ENCODE measurements around the gene HTT.
"Not testable (repeated sequence)": the region's sequence is repeated elsewhere in the genome, so short reads cannot be mapped to it uniquely, and the experiment has no call there.

The HTT gene

GRCh38 chr4:3085948-3086670 is 11.6 kb downstream of the HTT start:
- DNase-seq: no peak

DNA sequence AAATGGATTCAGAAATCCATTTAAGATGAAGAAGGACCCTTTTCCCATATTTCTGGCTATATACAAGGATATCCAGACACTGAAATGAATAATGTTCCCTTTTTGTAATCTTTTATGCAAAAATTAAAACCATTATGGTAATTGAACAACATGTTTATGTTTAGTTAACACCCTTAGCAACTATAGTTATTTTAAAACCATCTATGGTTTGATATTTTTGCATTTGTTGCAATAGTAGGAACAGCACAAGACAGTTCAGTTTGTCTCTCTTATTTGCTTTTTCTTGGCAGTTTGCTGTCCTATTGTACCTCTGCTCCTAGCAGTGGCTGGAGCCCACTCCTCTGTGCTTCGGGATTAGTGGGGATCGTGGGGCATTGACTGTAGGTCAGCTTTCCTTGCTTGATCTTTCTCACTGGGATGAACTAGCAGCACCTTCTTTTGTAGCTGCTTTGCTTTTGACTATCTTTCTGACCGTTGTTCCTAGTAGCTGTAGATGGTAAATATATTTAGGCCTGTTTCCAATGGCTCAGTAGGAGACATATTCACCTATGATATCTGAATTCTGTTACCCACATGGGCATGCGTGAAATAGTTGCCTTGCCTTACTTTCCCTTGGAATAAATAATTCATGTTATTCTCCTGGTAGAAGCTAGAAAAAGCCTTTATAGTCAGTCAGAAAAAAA is 12.8 kb downstream of the HTT start:
- DNase-seq: no peak

DNA sequence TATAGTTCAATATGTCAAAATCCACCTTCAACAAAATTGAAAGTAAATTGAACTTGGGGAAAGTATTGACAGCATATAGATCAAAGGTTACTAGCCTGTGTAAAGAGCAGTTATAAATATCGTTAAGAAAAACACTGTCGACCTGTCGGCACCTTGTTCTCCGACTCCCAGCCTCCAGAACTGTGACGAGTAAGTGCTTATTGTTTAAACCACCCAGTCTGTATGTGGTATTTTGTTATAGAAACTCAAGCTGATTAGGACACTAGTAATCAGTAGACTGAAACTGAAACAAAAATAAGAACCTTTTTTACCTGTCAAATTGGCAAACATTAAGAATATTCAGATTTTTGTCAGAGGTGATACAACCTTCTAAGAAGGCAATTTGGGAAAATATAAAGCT is 17.0 kb downstream of the HTT start:
- no peak for DNase-seq

DNA sequence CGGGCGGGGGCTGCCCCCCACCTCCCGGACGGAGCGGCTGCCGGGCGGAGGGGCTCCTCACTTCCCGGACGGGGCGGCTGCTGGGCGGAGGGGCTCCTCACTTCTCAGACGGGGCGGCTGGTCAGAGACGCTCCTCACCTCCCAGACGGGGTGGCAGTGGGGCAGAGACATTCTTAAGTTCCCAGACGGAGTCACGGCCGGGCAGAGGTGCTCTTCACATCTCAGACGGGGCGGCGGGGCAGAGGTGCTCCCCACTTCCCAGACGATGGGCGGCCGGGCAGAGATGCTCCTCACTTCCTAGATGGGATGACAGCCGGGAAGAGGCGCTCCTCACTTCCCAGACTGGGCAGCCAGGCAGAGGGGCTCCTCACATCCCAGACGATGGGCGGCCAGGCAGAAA is 20.2 kb downstream of the HTT start:
- DNase-seq: not testable (repeated sequence)

DNA sequence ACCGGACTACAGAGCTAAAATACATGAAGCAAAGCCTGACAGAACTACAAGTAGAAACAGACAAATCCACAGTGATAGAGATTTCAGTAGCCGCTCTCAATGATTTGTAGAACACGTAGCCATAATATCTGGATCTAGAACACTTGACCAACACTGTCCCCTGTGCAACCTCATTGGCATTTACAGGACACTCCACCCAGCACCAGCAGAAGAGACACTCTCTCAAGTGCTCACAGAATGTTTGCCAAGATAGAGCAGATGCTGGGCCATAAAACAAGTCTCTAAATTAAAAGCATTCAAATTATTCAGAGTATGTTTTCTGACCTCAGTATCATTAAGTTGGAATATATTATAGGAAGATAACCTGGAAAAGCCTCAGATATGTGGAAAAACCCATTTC is 21.7 kb downstream of the HTT start:
- no peak for DNase-seq

- DNase-seq: no peak
These were observed 23.9 kb downstream of the HTT start for GRCh38 chr4:3098346-3098745.

DNA sequence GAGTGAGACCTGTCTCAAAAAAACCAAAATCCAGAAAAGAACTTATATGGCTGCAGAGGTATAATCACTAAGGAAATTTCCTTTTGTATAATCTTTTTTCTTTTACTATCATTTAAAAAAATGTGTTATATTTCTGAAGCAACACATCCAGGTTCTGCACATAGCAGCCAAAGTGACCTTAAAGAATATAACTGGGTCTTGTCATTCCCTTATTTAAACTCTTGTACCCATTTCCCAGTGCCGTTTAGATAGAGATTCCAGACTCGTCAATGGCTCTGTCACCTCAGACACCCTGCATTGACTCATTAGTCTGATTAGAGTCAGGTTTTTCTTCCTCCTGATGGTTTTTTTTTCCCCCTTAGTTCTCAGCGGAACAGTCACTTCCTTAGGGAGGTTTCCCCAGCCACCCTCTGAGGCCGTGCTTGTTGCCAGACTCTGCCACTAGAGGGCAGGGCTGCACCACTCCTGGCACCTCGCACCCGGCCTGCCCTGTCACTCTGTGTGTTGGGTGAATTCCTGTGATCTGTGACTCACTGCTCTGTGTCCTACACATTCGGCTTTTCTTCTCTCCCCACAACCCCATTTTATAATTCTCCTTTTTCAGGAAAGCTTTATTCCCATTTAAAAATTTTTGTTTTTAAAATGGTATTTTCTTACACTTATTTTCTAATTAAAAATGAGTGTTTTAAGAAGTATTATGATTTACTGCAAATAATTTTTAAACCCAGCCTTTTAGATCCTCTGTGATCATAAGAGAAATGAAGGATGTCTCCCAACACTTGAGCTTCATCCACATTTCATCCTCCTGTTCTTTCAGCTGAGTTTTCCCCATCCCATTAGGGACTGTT is 32.1 kb downstream of the HTT start:
- peak; percentile 95 to 98 (median 98) for DNase-seq

- DNase-seq: no peak
These were observed 32.8 kb downstream of the HTT start for GRCh38 chr4:3107271-3107670.

DNA sequence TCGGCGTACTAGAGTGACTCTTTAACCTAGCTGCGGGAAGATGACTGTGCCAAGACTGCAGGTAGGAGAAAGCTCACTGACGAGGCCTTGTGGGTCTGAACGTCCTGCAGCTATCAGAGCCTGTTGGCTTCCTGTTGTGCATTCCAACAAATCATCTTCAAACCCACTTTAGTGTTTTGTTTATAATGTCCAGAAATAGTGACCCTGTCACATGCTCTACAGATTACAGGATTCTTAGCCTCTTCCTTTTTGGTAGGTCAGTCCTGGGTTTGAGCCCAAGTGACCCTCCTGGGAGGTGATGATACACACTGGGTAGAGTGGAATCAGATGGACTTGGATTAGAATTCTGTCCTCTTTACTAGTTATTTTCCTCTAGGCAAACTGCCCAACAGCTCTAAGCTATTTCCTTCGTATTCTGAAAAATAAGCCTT is 33.2 kb downstream of the HTT start:
- no peak for DNase-seq

GRCh38 chr4:3108211-3108610 is 33.7 kb downstream of the HTT start:
- DNase-seq: no peak

DNA sequence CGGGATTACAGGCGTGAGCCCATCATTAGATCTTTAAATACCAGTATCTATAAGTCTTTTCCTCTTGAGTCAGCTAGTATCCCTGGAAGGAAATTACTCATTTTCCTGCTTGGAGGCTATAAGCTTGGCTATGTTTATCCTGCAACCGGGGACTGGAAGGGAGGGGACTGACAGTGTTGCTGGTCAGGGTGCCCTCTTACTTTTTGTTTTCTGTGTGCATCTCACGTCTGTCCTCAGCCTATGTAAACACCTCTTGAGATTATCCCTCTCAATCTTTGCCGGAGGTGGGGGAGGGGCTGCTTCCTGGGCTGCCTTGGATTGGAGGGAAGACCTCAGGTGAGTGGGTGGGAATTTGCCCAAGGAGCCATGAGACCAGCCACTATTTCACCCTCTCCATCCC is 37.0 kb downstream of the HTT start:
- DNase-seq: no peak

- no peak for DNase-seq
These were observed 37.7 kb downstream of the HTT start for GRCh38 chr4:3112201-3112600.

DNA sequence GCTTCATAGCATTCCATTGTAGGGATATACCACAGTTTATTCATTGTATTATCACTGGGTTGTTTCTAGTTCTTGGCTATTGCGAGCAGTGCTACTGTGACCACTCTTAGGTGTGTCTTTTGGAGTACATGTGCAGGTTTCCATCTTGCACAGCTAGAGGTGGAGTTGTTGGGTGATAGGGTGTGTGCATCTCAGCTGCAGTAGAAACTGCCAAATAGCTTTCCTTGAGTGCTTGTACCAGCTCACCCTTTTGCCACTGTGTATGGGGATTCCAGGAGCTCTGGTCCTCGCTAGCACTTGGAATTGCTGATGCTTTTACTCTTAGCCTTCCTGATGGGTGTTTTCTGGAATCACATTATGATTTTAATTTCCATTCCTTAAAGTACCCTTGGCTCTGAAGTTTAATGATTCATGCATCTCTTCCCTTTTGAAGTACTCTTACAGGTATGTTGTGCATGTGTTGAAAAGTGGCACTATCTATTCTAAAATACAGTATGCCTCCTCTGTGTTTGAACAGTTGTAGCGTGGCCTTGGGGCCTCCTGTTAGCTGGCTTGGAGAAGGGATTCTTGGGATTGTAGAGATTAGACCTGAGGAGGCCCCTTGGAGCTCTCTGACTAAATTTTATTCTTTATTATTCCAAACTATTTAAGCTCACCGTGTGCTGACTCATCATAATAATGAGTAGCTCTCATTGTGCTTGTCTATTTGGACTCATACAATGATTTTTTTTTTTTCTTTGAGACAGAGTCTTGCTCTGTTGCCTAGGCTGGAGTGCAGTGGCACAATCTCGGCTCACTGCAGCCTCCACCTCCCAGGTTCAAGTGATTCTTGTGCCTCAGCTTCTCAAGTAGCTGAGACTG is 38.4 kb downstream of the HTT start:
- no peak for DNase-seq

GRCh38 chr4:3114377-3114776 is 39.9 kb downstream of the HTT start:
- no peak for DNase-seq

GRCh38 chr4:3115637-3116270 is 41.3 kb downstream of the HTT start:
- DNase-seq: peak; percentile 12 to 40 (median 24)

- no peak for DNase-seq
These were observed 42.5 kb downstream of the HTT start for GRCh38 chr4:3116955-3117354.

GRCh38 chr4:3118312-3118711 is 43.8 kb downstream of the HTT start:
- no peak for DNase-seq

GRCh38 chr4:3119464-3119863 is 45.0 kb downstream of the HTT start:
- no peak for DNase-seq

- no peak for DNase-seq
These were observed 46.6 kb downstream of the HTT start for GRCh38 chr4:3121110-3121509.

DNA sequence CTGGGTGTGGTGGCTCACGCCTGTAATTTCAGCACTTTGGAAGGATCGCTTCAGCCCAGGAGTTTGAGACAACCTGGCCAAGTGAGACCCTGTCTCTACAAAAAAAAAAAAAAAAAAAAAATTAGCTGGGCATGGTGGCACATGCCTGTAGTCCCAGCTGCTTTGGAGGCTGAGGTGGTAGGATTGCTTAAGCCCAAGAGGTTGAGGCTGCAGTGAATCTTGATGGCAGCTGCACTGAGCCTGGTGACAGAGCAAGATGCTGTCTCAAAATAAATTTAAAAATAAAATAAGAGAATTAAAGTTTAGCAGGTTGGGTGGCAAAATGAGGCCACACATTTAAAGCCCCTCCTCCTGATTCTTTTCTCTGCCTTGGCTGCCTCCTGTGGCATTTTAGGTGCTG is 47.1 kb downstream of the HTT start:
- no peak for DNase-seq

GRCh38 chr4:3122081-3122563 is 47.6 kb downstream of the HTT start:
- no peak for DNase-seq

DNA sequence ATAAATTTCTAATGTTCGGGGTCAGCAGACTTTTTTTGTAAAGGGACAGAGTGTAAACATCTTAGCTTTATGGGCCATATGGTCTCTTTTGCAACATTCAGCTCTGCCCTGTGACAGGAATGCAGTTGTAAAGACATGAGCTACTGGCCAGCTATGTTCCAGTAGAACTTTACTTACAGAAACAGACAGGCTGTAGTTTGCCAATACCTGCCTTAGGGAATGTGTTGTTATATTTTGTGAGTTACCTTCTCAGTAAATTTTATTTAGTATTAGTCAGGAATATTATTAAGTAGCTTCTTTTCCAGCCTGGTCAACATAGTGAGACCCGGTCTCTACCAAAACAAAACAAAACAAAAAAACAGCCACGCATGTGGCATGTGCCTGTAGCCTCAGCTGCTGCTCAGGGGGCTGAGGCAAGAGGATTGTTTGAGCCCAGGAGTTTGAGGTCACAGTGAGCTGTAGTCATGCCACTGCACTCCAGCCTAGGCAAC is 48.7 kb downstream of the HTT start:
- DNase-seq: no peak
